ENCODE results near the gene ZNF732.
A peak's percentile ranks its signal among the peaks of the same experiment; 100 is the strongest.
"Not testable (repeated sequence)": the region's sequence is repeated elsewhere in the genome, so short reads cannot be mapped to it uniquely, and the experiment has no call there.

The ZNF732 gene

DNA sequence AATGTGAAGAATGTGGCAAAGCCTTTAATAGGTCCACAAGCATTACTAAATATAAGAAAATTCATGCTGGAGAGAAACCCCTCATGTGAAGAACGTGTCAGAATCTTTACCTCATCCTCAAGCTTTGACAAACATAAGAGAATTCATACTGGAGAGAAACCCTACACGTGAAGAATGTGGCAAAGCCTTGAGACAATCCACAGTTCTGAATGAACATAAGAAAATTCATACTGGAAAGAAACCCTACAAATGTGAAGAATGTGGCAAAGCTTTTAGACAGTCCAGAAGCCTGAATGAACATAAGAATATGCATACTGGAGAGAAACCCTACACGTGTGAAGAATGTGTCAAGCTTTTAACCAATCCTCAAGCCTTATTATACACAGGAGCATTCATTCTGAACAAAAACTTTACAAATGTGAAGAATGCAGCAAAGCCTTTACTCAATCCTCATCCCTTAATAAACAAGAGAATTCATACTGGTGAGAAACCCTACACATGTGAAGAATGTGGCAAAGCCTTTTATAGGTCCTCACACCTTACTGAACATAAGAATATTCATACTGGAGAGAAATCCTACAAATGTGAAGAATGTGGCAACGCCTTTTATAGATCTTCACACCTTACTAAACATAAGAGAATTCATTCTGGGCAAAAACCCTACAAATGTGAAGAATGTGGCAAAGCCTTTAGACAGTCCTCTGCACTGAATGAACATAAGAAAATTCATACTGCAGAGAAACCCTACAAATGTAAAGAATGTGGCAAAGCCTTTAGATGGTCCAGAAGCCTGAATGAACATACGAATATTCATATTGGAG, 51.1 kb downstream of the ZNF732 start:
- DNase-seq = no peak

DNA sequence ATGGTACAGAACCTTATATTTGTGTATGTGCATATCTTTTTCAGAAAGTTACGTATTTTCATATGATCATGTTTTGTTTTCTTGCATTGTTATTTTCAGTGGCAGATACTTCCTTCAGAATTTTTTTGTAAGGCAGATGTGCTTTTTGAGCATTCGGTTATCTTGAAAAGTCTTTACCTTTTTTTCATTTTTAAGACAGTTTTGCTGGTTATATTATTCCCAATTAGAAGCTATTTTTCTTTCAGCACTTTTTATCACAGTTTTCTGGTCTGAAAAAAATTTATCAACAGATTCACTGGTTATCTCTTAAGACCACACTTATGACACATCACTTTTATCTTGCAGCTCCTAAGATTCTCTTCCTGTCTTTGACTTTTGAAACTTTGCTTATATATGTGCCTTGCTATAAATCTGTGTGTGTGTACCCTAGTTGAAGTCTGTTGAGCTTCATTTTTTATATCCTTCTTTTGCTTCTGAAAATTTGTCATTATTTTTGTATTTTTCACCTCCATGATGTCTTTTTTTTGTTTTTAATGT, 53.1 kb downstream of the ZNF732 start:
- DNase-seq = no peak

DNA sequence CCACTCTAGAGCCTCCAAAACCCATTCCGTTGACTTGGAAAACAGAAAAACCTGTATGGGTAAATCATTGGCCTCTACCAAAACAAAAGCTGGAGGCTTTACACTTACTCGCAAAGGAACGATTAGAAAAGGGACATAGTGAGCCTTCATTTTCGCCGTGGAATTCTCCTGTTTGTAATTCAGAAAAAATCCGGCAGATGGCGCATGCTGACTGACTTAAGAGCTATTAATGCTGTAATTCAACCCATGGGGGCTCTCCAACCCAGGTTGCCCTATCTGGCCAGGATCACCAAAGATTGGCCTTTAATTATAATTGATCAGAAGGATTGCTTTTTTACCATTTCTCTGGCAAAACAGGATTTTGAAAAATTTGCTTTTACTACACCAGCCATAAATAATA, 60.8 kb downstream of the ZNF732 start:
- DNase-seq = no peak

DNA sequence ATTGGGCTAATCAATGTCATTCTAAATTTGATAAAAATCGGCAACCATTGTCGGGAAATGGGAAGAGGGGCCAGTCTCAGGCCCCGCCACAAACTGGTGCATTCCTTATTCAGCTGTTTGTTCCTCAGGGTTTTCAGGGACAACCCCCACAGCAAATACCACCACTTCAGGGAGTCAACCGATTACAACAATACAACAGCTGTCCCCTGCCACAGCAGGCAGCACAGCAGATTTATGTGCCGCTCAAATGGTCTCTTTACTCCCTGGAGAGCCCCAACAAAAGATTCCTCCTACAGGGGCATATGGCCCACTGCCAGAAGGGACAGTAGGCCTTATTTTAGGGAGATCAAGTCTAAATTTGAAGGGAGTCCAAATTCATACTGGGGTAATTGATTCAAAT, 61.8 kb downstream of the ZNF732 start:
- DNase-seq = peak; percentile 93

DNA sequence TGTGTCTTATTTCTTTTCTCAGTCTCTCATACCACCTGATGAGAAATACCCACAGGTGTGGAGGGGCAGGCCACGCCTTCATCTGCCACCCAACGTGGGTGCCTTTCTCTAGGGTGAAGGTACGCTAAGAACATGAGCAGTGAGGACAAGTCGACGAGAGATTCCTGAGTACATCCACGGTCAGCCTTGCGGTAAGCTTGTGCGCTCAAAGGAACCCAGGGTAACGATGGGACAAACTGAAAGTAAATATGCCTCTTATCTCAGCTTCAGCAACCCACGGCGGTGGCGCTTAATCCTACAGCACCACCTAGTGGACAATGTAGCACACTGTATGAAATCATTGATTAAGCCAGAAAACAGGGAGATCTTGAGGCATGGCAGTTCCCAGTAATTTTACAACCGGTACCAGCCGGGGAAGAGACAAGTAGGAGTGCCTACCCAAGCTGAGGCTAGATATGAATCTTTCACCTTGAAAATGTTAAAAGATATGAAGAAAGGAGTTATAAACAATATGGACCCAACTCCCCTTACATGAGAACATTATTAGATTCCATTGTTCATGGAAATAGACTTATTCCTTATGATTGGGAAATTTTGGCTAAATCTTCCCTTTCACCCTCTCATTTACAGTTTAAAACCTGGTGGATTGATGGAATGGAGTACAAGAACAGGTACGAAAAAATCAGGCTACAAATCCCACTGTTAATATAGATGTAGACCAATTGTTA, 63.0 kb downstream of the ZNF732 start:
- no peak for DNase-seq

DNA sequence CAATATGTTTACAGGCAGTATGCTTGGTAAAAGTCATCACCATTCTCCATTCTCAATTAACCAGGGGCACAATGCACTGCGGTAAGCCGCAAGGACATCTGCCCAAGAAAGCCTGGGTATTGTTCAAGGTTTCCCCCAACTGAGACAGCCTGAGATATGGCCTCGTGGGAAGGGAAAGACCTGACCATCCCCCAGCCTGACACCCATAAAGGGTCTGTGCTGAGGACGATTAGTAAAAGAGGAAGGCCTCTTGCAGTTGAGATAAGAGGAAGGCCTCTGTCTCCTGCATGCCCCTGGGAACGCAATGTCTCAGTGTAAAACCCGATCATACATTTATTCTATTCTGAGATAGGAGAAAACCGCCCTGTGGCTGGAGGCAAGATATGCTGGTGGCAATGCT, 63.9 kb downstream of the ZNF732 start:
- not testable (repeated sequence) for DNase-seq

DNA sequence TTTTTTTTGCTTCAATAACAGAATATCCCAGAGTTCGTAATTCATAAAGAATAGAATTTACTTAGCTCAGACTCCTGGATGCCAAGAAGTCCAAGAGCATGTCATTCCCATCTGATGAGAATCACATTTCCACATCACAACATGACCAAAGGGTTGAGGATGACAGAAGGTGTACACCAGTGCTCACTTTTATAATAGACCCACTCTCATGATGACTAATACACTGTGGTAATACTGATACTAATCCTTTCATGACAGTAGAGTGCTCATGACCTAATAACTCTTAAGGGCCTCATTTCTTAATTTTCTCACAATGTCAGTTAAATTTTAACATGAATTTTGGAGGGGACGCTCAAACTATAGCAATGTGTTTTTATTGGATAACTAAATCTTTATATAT, 69.2 kb downstream of the ZNF732 start:
- DNase-seq = no peak

DNA sequence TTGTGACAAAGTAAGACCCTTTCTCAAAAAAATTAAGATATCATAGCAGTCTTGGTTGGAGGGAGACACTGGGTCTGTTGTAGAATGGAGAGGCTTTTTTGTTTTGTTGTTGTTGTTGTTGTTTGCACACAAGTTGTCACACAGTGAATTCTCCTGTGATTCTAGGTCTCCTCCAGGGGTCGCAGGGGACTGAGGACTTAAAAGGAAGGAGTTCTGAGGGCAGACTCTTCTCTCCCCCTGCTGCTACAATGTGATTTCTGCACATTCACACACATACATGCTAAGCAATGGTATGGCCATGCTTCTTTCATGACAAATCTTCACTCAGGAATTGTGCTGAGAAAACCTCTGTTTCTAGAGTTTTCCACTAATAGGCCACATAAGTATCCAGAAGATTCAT, 71.1 kb downstream of the ZNF732 start:
- DNase-seq = no peak

DNA sequence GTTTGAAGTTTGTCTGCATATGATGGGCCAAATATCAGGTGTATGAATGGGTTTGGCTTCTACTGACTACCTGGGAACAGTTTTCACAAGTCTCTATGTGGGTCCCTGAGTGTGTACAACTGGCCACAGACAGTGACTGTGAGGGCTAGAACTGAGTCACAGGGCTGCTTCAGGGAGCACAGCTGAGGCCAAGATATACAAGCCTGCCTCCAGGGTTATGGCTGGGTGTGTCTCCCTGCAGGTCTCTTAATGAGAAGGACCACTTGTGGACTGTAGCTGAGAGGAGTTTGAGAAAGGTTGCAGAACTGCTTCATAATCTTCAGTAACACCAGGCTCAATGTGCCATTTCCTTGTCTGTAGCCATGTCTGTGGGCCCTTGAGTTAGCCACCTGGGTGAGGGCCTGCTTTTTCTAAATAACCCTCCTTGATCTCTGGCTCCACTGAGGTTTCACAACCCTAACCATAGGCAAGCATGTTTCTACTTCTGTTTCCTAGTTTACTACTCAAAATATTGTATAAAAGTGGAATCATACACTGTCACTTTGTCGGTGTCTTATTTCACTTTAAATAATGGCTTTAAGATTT, 81.3 kb downstream of the ZNF732 start:
- no peak for DNase-seq
